ENCODE data around the gene CFAP77.

The CFAP77 gene

GRCh38 chr9:132594412-132594811 is 184.4 kb downstream of the CFAP77 start:
- DNase-seq (ENCODE audit: low read depth, low spot score), result no peak

DNA sequence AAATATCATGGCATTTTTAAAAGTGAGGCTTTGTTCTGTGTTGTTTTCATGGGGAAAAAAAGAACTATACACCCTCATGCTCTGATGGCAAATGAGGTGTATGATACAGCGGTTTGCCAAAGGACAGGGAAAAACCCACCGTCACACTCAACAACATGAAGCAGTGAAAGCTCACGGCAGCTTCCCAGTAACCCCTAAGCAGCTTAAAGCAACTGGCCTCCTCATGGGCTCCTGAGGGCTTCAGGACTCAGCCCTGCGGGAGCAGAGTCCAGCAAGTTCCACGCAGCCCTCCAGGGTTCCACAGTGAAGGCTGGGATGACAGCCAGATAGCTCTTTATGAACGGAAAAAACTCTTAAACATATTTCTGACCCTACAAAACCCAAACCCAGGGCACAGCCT is 185.3 kb downstream of the CFAP77 start:
- DNase-seq (ENCODE audit: low read depth, low spot score), result no peak

- no peak for DNase-seq (ENCODE audit: low read depth, low spot score)
Observed at GRCh38 chr9:132596200-132596599, 186.2 kb downstream of the CFAP77 start.

- no peak for DNase-seq (ENCODE audit: low read depth, low spot score)
Observed at GRCh38 chr9:132597073-132597775, 187.2 kb downstream of the CFAP77 start.

DNA sequence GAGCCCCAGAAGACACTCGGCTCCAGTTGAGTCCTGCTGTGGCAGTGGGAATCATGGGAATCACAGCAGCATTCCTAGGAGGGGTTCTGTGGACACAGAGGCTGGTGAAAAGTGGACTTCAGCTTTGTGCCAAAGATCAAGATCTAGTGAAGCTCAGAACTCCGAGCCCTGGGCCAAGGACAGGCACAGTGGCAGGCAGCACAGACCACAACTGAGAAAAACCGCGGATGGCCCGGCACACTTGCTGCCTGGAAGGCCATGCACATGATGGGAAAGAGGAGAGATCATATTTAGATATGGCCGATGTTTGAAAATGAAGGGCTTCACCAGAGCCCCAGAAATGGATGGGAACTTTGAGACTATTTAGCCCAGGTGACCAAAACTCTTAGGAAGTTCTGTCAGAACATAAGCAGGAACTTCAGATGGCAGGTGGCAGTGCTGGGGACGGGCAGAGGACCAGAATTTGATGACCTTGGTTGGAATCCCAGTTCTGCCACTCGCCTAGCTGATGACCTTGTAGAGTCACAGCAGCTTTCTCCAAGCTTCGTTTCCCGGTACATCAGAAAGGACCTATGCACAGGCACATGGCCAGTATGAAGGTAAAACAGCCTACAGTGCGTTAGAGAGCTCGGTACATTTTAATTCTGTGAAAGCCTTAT is 190.4 kb downstream of the CFAP77 start:
- DNase-seq (ENCODE audit: low read depth, low spot score), result no peak

DNA sequence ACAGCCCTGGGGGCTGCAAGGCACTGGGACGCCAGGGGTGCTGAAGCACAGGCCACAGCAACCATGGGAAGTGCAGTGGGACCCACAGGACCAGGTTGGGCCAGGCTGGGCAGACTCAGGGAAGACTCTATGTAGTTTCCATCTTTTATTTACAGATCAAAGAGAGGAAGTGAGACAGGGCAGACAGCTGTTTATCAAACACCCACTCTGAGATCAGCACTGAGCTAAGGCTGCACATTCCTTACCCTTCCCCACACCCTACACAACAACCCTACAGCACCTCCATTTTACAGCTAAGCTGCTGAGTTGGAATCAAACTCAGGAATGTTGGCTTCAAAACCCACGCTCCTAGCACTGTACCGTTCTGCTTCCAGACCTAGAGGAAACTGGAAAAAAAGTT is 192.2 kb downstream of the CFAP77 start:
- no peak for DNase-seq (ENCODE audit: low read depth, low spot score)

DNA sequence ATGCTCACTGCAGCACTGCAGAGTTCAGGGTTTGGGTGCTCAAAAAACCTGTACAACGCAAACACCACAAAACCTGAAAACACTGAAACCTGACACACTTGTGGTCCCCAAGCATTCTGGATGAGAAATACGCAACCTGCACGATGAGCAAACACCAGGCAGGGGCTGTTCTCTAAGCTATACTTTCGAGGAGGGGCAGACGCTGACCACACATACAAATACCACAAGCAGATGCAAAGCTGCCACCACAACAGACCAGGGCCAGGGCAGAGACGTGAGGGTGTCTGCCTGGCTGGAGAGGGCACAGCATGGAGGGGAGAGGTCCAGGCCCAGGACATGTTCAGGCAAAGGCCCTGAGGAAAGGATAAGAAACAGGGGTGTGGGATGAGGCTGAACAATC is 195.4 kb downstream of the CFAP77 start:
- no peak for DNase-seq (ENCODE audit: low read depth, low spot score)

DNA sequence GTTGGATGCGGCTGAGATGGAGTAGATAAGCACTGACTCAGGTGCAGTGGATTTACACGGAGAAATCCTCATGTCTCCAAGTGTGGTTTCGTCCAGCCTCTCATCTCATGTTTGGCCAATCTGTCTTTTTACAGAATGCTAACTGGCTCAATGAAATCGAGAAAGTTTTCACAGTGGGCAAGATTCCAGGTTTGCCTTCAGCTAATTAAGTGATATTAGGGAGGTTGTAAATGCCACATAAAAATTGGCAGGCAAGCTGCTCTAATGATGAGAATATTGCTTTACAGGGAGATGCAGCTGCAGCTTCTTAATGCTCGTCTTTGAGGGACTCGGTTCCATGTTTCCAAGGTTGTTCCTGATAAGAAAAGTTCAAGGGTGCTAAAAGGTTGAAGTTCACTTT is 196.1 kb downstream of the CFAP77 start:
- no peak for DNase-seq (ENCODE audit: low read depth, low spot score)

- no peak for DNase-seq (ENCODE audit: low read depth, low spot score)
Observed at GRCh38 chr9:132609184-132609583, 199.2 kb downstream of the CFAP77 start.

- DNase-seq (ENCODE audit: low read depth, low spot score), result no peak
Observed at GRCh38 chr9:132609829-132610228, 199.8 kb downstream of the CFAP77 start.

- no peak for DNase-seq (ENCODE audit: low read depth, low spot score)
Observed at GRCh38 chr9:132610661-132611060, 200.7 kb downstream of the CFAP77 start.

DNA sequence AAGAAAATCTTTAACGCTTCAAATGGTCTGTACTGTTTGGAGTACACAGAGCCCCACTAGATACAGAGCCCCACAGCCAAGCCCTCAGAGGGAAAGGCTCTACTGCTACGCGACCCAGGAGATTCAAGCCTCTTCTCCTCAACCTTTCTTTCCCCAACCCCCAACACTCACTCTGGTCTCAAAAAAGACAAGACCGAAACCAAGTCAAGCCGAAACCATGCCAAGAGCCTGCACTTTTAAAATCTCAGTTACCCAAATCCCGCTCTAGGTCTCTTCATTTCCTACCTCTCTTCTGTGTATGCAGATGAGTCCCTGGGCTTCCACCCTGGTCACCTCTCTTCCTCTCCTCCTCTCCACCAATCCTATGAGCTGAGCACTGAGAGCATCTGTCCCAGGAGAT is 204.3 kb downstream of the CFAP77 start:
- DNase-seq (ENCODE audit: low read depth, low spot score), result no peak

GRCh38 chr9:132615774-132616173 is 205.8 kb downstream of the CFAP77 start:
- no peak for DNase-seq (ENCODE audit: low read depth, low spot score)

- no peak for DNase-seq (ENCODE audit: low read depth, low spot score)
Observed at GRCh38 chr9:132616725-132617124, 206.7 kb downstream of the CFAP77 start.

DNA sequence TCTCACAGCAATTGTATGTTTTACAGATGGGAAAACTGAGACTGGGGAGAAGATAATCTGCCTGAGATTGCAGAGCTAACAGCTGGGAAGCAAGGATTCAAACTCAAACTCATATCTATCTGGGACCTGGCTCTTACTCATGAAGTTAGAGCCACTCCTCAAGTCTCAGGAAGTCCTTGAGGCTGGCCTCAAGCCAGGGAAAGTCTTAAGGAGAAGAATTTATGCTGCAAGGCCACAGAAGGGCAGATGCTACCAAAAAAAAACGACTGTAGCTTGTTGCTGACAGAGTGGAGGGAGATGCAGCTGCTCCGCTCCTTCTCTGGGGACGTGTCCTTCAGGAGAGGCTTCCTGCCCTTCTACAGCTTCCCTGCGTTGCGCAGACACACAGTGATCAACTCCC is 212.1 kb downstream of the CFAP77 start:
- DNase-seq (ENCODE audit: low read depth, low spot score), result no peak

Data from activated naive CD8-positive, alpha-beta T cell treated with anti-CD3 and anti-CD28 coated beads, Interleukin-2, amount 50 U/mL, for 16 hours (primary cell).